GM18508 (cell line): ENCODE data around the gene RTBDN.

Experiments
- ATAC-seq: cut with Tn5 transposase; IDR thresholded peaks from one replicate; pipeline ENCODE4 v1.9.1; 2021; ENCODE audit warnings: moderate number of reproducible peaks; ENCODE audit not compliant: insufficient read depth, unreplicated experiment

RTBDN gene

DNA sequence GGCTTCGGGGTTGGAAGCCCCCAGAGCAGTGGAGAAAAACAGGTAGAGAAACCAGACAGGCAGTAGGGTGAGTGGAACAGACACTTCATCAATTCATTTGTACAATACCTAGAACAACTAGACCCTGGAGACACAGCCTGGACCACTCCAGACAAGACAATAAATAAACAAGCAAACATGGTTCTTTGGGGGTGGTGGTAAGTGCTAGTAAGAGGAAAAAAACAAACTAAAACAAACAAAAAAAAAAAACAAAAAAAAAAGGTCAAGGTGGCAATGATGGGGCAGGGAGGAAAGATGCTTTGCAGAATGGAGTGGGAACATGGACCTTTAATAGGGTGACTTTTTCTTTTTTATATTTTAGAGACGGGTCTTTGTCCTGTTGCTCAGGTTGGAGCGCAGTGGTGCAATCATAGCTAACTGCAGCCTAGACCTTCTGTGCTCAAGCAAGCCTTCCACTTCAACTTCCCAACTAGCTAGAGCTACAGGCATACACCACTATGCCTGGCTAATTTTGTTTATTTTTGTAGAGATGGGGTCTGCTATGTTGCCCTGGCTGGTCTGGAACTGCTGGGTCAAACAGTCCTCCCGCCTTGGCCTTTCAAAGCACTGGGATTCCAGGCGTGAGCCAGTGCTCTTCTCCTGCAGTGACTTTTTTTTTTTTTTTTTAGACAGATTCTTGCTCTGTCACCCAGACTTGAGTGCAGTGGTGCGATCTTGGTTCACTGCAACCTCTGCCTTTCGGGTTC, 40.0 kb downstream of the RTBDN start:
- no peak for ATAC-seq

DNA sequence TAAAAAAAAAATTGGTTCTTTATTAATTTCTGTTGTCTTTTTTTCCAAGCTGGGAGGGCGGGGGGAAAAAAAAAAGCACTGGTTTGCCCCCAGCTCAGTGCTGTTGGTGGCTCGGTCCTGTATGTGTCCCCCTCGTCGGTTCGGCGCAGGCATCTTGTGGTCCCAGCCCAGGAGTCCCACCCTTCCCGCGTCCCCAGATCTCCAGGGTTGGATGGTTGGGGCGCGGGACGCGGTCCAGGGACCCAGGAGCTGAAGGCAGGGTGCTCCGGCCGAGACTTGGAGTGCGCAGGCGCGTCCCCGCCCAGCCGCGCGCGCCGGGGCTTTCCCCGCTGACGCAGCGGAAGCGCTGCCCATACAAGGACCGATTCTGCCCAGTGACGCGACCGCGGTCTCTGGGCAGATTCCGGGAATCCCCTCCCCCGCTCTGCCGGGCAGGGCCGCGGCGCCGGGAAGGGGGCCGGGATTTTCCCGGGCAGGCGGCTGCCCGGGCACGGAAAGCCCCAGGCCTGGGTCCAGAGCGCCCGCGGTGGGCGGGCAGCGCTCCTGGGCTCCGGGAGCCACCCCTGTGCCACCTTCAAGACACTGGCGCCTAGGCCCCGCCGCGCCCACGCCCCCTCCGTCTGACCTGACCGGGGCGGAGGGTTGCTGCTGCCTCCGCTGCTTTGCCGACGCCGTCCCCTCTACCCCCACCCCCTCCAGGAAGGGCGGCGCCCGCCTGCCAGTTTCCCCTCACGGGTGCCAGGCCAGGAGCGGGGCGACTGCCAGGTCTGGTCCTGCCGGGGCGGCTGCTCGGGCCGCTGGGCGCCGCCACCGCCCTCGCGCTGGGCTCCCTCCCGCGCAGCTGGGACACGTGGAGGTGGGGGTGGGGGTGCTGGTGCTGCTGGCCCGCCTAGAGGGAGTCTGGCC, 40.8 kb downstream of the RTBDN start:
- no peak for ATAC-seq

DNA sequence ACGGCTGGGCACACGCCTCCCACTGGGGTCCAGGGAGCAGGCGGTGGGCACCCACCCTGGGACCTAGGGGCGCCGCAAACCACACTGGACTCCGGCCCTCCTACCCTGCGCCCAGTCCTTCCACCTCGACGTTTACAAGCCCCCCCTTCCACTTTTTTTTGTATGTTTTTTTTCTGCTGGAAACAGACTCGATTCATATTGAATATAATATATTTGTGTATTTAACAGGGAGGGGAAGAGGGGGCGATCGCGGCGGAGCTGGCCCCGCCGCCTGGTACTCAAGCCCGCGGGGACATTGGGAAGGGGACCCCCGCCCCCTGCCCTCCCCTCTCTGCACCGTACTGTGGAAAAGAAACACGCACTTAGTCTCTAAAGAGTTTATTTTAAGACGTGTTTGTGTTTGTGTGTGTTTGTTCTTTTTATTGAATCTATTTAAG, 41.5 kb downstream of the RTBDN start:
- no peak for ATAC-seq

DNA sequence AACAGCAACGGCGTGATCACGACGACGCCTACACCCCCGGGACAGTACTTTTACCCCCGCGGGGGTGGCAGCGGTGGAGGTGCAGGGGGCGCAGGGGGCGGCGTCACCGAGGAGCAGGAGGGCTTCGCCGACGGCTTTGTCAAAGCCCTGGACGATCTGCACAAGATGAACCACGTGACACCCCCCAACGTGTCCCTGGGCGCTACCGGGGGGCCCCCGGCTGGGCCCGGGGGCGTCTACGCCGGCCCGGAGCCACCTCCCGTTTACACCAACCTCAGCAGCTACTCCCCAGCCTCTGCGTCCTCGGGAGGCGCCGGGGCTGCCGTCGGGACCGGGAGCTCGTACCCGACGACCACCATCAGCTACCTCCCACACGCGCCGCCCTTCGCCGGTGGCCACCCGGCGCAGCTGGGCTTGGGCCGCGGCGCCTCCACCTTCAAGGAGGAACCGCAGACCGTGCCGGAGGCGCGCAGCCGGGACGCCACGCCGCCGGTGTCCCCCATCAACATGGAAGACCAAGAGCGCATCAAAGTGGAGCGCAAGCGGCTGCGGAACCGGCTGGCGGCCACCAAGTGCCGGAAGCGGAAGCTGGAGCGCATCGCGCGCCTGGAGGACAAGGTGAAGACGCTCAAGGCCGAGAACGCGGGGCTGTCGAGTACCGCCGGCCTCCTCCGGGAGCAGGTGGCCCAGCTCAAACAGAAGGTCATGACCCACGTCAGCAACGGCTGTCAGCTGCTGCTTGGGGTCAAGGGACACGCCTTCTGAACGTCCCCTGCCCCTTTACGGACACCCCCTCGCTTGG, 42.1 kb downstream of the RTBDN start:
- ATAC-seq: no peak

DNA sequence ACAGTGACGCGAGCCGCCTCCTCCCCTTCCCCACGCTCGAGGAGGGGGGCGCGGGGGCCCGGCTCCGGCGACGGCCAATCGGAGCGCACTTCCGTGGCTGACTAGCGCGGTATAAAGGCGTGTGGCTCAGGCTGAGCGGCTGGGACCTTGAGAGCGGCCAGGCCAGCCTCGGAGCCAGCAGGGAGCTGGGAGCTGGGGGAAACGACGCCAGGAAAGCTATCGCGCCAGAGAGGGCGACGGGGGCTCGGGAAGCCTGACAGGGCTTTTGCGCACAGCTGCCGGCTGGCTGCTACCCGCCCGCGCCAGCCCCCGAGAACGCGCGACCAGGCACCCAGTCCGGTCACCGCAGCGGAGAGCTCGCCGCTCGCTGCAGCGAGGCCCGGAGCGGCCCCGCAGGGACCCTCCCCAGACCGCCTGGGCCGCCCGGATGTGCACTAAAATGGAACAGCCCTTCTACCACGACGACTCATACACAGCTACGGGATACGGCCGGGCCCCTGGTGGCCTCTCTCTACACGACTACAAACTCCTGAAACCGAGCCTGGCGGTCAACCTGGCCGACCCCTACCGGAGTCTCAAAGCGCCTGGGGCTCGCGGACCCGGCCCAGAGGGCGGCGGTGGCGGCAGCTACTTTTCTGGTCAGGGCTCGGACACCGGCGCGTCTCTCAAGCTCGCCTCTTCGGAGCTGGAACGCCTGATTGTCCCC, 42.9 kb downstream of the RTBDN start, which contains the start of gene JUNB:
JUNB (plus strand) TSS at position 142 of the 706 bp plus-strand sequence; CDS start at position 428, 286 bp downstream.
- no peak for ATAC-seq

DNA sequence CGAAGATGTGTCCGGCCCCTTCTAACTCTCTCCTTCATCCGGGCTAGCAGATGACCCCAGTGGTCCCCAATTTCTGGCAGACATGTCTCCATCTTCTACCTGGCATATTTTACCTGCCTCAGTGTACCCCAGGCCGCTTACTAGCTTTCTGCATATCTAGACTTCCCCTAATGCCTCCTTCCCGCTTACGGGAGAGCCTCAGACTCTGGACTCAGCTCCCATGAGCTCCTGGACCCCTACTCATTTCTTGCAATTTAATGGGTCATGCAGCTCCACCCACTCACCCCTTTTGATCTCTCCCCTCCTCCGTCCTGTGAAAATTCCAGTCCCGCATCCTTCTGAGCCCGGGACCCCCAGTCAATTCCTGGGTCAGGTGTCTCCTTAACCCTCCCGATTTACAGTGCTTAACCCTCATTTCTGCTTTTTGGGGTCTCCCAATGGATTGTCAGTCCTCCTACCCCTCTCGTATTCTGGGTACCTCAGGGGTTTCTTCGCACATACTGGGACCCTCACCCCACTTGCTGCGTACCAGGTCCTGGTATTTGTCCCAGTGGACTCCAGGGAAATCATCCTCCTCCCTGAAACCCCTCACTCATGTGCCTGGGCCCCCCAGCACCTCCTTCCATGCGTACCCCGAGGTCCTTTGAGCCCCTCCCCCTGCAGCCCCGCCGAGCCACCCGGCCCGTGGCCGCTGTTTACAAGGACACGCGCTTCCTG, 43.6 kb downstream of the RTBDN start:
- no peak for ATAC-seq

DNA sequence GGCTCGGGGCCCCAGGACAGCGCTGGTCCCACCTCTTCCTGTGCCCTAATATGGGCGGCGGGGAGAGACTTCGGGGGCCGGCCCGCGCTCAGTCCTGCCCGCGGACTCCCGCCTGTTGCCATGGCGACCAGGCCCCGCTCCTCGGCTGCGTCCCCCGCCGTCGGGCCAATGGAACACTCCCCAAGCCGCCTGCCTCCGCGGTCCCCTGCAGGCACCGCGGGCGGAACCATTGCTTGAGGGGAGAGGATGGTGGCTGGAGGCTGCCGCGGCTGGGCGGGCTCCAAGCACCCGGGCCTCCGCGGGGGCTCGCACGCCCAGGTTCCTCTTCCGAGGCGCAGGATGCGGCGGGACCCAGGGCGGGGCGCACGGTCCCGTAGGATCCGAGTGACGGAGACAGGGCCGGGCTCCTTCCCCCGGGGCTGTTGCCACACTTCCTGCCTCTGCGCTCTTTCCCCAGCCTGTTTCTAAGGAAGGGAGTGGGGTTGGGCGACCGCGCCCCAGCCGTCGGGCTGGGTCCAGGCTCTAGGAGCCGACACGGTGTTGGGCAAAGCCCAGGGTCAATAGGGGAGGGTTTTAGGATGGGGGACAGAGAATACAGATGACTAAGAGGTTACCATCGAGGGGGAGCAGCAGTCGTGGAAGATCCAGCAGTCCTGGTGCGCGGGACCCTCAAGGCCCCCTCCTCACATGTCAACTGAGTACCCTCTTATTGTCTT, 44.3 kb downstream of the RTBDN start:
- ATAC-seq: peak; percentile 20

DNA sequence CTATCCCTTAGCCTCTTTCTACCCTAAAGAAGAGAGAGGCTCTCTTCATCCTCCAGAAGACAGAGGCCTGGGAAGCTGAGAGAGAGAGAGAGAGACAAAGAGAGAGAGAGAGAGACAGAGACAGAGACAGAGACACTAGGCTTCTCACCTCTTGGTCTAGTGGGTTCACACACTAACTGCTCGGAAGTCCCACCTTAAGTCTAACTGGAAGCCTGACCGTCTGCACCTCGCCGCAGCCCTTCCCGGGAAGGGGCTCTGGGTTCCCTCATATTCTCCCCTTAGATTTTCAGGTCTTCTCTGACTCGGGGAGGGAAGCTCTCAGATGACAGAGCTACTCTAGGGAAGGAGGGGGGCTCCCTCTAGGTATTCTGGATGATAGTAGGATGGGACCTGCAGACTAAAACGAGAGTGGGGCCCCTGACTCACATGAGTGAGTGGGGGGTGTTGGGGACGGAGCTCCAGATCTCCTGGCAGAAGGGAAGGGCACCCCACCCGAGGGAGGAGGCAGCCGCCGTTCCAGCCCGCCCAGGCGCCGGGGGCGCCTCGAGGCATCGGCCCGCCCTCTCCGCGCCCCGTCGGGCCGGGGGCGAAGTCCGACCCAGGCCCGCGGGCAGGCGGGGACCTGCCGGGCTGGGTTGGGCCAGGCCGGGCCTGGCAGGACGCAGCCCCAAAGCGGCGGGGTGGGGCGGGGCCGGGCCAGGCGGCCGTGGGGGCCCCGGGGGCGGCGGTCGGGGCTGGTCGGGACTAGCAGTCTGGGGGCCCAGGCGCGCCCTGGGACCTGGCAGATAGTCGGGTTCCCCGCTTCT, 45.1 kb downstream of the RTBDN start:
- no peak for ATAC-seq

DNA sequence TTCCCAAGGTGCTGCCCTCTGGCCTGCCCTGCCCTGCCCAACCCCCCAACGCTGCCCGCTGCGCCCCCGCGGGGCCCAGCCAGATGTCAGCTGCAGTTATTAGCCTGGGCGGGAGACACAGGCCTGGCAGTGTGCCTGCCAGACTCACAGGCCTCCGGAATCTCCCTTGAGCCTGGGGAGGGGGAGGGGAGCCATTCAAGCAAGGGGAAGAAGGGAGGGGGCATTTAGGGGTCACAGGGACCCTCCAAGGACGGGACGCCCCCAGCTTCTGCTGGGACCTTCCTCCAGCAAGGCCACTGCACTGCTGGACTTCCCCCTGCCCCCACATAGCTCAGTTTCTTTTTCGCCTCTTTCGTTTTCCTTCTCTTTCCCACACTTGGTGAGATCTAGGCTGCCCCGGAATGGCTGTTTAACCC, 45.7 kb downstream of the RTBDN start:
- ATAC-seq: no peak

DNA sequence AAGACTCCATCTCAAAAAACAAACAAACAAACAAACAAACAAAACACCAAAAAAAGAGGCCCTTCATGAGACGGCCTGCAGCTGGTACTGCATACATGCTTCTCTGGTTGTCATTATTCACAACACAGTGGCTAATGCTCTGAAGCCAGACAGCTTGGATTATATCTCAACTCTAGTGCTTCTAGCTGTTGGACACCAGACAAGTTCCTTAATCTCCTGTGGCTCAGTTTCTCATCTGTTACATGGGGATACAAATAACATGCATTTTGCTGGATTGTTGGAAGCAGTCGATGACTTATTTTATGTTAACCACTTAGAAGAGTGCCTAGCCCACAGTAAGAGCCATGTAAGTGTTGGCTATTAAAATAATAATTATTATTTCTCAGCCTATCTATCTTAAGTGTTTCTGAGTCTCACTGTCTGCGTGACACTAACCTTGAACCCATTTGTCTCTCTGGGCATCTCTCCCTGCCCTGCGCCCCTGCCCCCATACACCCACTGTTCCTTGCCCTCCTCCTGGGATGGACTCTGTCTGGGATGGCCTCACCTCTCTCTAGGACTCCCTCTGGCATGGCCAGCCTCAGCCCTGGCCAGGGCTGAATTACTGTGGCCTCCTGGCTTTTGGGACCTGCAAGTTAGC, 46.2 kb downstream of the RTBDN start:
- no peak for ATAC-seq

DNA sequence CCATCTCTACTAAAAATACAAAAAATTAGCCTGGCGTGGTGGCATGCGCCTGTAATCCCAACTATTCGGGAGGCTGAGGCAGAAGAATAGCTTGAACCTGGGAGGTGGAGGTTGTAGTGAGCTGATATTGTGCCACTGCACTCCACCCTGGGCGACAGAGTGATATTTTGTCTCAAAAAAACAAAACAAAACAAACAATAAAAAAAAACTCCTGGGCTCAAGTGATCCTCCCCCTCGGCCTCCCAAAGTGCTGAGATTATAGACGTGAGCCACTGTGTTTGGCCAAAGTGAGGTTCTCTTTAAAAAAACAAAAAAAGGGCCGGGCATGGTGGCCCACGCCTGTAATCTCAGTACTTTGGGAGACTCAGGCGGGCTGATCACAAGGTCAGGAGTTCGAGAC, 46.9 kb downstream of the RTBDN start:
- no peak for ATAC-seq

DNA sequence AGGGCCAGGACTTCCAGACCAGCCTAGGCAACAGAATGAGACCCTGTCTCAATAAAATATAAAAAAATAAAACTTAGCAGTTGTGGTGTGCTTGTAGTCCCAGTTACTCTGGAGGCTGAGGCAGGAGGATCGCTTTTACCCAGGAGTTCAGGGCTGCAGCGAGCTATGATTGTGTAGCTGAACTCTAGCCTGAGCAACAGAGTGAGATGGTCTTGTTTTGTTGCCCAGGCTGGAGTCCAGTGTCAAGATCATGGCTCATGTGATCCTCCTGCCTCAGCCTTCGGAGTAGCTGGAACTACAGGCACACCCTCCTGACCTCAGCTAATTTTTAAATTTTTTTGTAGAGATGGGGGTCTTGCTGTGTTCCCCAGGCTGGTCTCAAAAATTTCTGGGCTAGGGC, 47.4 kb downstream of the RTBDN start:
- ATAC-seq: no peak

DNA sequence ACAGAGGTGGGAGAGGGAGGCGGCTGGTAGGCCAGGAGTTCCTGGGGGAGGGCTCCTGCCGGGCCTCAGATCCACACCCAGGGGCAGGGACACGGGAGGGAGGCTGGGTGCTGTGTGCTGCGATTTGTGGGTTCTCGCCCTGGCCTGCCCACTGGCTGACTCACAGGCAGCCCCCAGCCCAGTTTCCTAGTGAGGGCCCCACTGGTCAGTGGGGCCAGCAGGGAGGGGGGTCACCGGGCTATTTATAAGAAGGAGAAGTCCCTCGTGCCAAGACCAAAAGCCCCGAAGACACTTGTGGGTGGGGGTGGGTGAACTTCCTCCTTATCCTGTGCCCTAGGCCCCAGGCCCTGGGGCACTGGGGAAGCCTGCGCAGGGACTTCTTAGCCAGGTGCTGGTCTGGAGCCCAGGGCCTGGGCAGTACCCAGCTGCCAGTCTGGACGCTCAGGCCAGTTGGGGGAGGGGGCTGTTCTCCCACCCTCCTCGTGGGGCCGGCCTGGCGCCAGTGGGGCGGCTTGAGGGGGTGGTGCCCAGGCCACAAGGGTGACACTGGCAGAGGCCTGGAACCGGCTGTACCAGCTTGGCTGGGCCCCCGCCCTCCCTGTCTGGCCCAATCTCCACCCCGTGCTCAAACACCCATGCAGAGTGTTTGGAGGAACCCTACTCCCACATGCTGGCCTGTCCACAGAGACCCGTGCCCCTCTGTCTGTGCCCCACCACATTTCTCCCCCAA, 48.1 kb downstream of the RTBDN start:
- no peak for ATAC-seq

DNA sequence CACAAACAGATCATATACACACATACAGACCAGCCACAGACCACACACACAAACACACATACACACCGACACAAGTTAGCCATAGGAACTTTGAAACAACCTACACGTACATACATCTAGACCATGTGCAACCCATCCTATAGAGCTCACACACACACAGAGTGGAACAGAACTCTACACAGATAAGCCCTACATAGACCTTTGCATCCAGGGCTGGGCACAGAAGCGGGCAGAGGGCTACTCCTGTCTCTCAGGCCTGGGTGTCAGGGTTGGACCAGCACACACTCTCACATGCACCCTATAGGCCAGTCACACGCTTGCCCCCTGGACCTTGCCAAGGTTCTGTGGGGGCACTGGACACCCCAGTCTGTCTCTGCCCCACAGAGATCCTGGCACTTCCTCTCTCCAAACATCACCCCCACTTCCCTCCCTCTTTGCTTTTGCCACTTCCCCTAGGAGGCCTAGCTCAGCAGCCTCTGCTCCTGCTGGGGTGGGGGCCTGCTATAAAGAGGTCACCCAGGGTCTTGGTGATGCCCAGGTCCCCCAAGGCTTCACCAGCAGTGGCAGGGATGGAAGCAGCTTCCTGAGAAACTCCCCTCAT, 48.8 kb downstream of the RTBDN start:
- ATAC-seq: no peak

DNA sequence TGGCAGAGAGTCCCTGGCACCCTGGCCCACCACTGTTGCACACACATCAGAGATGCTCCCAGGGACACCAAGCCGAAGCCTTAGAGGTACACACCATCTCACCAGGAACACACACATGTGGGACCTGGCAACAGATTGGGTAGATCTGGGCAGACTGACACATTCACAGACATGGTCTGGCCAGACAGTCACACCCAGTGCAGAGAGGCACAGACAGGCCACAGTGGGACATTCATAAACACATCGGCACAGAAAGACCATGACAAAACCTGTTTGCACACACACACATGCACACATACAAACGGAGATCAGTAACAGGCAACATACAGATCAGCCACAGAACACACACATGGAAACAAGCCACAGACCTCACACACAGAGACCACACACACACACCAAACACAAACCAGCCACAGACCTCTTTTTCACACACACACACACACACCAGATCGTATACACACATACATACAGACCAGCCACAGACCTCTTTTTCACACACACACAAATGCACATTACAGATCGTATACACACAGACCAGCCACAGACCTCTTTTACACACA, 49.4 kb downstream of the RTBDN start:
- no peak for ATAC-seq

DNA sequence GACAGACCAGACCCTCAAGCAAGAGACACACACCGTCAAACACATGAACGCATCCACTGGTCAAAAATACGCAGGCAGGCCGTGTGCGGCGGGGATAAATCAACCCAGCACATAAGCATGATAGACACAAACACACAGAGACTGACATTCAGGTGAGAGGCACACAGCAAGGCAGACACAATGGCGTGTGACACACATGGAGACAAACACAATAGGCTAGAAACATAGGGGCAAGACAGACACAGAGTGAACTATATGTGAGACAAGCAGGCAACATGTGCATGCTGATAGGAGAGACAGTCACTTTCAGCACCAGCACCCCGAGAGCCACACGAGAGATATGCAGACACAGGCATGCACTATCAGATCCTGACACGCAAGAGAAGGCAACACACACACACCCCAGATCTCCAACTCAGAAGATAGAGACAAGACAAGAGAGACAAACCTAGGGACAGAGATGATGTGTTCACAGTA, 49.9 kb downstream of the RTBDN start:
- ATAC-seq: no peak
